ENCODE data around the gene CKS1B. TPM values are rescaled to one million over a fixed set of nuclear protein-coding genes. Genes with fewer than 3 reads are reported as not detected.
A peak's percentile ranks its signal among the peaks of the same experiment; 100 is the strongest.

CKS1B gene
- total and polyA plus RNA-seq, 9 of the 15 experiments (the other 6 are each of a cell fraction or from before 2014, with no cell fraction given) = 215 to 1,103 (median 460) TPM

DNA sequence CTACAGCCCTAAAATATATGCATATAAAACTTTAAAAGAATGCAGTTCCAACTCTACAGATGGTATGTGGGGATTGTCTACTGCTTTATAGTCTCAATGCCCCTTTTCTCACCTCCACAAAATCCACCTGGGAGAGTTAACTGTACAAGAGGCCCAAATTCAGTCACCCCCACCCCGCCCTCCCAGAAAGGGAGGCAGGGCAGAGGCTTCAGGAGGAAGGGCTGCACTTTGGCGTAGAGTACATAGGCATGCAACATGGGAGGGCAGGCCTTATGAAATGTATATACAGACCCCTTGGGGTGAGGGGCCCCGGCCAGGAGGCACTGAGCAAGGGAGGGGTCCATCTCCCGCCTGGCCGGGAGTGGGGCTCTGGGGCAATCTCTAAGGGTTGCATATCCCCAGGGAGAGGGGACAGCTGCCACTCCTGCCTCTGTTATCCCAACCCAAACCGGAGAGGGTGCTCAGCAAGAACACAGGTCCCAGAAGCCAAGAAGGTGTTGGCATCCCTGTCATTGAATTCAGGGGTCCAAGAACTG is 11.6 kb upstream of the CKS1B start:
- Histone ChIP-seq H3K9ac (ENCODE audit: insufficient read depth in 1 of 2, low read depth in 2 of 2, low read length in 2 of 2) (peak overlapping the region; percentile 76 to 97), H4K20me1 (replicated peaks; ENCODE audit: control insufficient read depth, insufficient read depth, low read length) (no peaks in the 10 kb centered on the region), H3K36me3 (ENCODE audit: control insufficient read depth, insufficient read depth, low read length) (peaks cover 68% of the 10 kb centered on the region; the same call in 2 of the 3 replicates), H3K27ac (ENCODE audit: extremely low read depth, low read depth, low read length) (peak overlapping the region; percentile 99; the same call in 1 of the 3 replicates), H2AFZ (ENCODE audit: low read depth, low read length) (no peak overlapping the region), H3K4me3 (peak overlapping the region; percentile 91; the same call in 1 of the 2 replicates), H3K79me2 (ENCODE audit: control insufficient read depth, insufficient read depth, low read length) (peaks cover 36% of the 10 kb centered on the region), H3K9me3 (replicated peaks; ENCODE audit: control insufficient read depth, insufficient read depth, low read depth, low read length) (no peaks in the 10 kb centered on the region), H3K4me2 (ENCODE audit: insufficient read depth, low read length) (peak overlapping the region; percentile 90; the same call in 1 of the 2 replicates), H3K9me1 (ENCODE audit: control insufficient read depth, insufficient read depth, low read length) (no peaks in the 10 kb centered on the region), H3K27me3 (ENCODE audit: control insufficient read depth in 2 of 2, insufficient read depth in 2 of 2, low read length in 2 of 2) (no peaks in the 10 kb centered on the region), H3K4me1 (replicated peaks in 1 of 2; ENCODE audit: control insufficient read depth in 2 of 2, insufficient read depth in 2 of 2, low read length in 2 of 2) (peaks cover 19 to 42% of the 10 kb centered on the region in 2 experiments)
- ChIA-PET POLR2A (interaction anchor here (0.5 to 7.0 kb wide), 4 partner anchors 11 to 110 kb away, joined by 3 to 80 read pairs (median 8); partner anchors contain the start of genes CKS1B, FLAD1 and SHC1), CTCF (ENCODE audit: low intra/inter-chr PET ratio) (interaction anchor here (0.9 to 2.7 kb wide), 4 partner anchors 55 to 403 kb away, joined by 4 to 28 read pairs (median 6); no protein-coding TSS in a partner anchor)
- in situ Hi-C loops (cut with MboI) (no loop called here), intact Hi-C loops (cut with micrococcal nuclease) (loop anchor here (5.0 kb wide), 1 partner anchor 119 kb away; no protein-coding TSS in a partner anchor)
- DNase-seq (ENCODE audit: extremely low read depth in 1 of 4, low spot score in 3 of 4) = no peak
- WGBS (ENCODE audit: insufficient coverage, low coverage, missing lambda C conversion rate) = 78% methylated on average over 6 of the region's 6 CpGs
- no peak for FAIRE-seq
- ATAC-seq = no peak
- no TSS peak for BruUV-seq (replicated peaks)
- TF ChIP-seq ZNF174 (CRISPR knock-in tag; IDR thresholded peaks at IDR 0.05) (no peak), PRPF4 (IDR thresholded peaks at IDR 0.05; ENCODE audit: insufficient read depth, low read depth, low read length, poor library complexity, severe bottlenecking) (no peak), ZNF431 (CRISPR knock-in tag; IDR thresholded peaks at IDR 0.05) (no peak), RHOXF2B (CRISPR knock-in tag; conservative IDR thresholded peaks at IDR 0.05) (no peak), E2F3 (CRISPR knock-in tag; IDR thresholded peaks at IDR 0.05) (no peak), POLR2AphosphoS5 (IDR thresholded peaks at IDR 0.05; ENCODE audit: control insufficient read depth, insufficient read depth, low read depth, low read length) (0 out of 2 replicates have a peak, but pooled peaks have one; percentile 11), TCF7 (IDR thresholded peaks at IDR 0.05; ENCODE audit: borderline replicate concordance) (no peak)
- TF ChIP-seq, protein P1, sequence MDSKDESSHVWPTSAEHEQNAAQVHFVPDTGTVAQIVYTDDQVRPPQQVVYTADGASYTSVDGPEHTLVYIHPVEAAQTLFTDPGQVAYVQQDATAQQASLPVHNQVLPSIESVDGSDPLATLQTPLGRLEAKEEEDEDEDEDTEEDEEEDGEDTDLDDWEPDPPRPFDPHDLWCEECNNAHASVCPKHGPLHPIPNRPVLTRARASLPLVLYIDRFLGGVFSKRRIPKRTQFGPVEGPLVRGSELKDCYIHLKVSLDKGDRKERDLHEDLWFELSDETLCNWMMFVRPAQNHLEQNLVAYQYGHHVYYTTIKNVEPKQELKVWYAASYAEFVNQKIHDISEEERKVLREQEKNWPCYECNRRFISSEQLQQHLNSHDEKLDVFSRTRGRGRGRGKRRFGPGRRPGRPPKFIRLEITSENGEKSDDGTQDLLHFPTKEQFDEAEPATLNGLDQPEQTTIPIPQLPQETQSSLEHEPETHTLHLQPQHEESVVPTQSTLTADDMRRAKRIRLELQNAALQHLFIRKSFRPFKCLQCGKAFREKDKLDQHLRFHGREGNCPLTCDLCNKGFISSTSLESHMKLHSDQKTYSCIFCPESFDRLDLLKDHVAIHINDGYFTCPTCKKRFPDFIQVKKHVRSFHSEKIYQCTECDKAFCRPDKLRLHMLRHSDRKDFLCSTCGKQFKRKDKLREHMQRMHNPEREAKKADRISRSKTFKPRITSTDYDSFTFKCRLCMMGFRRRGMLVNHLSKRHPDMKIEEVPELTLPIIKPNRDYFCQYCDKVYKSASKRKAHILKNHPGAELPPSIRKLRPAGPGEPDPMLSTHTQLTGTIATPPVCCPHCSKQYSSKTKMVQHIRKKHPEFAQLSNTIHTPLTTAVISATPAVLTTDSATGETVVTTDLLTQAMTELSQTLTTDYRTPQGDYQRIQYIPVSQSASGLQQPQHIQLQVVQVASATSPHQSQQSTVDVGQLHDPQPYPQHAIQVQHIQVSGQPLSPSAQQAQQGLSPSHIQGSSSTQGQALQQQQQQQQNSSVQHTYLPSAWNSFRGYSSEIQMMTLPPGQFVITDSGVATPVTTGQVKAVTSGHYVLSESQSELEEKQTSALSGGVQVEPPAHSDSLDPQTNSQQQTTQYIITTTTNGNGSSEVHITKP (IDR thresholded peaks at IDR 0.05; ENCODE audit: partially characterized antibody) = no peak
- TF ChIP-seq, protein P2, sequence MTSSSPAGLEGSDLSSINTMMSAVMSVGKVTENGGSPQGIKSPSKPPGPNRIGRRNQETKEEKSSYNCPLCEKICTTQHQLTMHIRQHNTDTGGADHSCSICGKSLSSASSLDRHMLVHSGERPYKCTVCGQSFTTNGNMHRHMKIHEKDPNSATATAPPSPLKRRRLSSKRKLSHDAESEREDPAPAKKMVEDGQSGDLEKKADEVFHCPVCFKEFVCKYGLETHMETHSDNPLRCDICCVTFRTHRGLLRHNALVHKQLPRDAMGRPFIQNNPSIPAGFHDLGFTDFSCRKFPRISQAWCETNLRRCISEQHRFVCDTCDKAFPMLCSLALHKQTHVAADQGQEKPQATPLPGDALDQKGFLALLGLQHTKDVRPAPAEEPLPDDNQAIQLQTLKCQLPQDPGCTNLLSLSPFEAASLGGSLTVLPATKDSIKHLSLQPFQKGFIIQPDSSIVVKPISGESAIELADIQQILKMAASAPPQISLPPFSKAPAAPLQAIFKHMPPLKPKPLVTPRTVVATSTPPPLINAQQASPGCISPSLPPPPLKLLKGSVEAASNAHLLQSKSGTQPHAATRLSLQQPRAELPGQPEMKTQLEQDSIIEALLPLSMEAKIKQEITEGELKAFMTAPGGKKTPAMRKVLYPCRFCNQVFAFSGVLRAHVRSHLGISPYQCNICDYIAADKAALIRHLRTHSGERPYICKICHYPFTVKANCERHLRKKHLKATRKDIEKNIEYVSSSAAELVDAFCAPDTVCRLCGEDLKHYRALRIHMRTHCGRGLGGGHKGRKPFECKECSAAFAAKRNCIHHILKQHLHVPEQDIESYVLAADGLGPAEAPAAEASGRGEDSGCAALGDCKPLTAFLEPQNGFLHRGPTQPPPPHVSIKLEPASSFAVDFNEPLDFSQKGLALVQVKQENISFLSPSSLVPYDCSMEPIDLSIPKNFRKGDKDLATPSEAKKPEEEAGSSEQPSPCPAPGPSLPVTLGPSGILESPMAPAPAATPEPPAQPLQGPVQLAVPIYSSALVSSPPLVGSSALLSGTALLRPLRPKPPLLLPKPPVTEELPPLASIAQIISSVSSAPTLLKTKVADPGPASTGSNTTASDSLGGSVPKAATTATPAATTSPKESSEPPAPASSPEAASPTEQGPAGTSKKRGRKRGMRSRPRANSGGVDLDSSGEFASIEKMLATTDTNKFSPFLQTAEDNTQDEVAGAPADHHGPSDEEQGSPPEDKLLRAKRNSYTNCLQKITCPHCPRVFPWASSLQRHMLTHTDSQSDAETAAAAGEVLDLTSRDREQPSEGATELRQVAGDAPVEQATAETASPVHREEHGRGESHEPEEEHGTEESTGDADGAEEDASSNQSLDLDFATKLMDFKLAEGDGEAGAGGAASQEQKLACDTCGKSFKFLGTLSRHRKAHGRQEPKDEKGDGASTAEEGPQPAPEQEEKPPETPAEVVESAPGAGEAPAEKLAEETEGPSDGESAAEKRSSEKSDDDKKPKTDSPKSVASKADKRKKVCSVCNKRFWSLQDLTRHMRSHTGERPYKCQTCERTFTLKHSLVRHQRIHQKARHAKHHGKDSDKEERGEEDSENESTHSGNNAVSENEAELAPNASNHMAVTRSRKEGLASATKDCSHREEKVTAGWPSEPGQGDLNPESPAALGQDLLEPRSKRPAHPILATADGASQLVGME (CRISPR knock-in tag; IDR thresholded peaks at IDR 0.05) = no peak
